Activated CD4-positive, alpha-beta T cell treated with anti-CD3 and anti-CD28 coated beads, Interleukin-2, amount 10 ng/mL, durations not matched to agents 24 days and 14 days (primary cell): Measurements from ENCODE around the gene PCYOX1L. TPM values are rescaled to one million over a fixed set of nuclear protein-coding genes. Genes with fewer than 3 reads are reported as not detected.

ENCODE experiments used
- DNase-seq: peaks from one replicate; pipeline ENCODE4 v3.0.0; 2022
- H3K27ac Mint-ChIP-seq: one replicate; pipeline ENCODE4 v1.8.0; 2022; ENCODE audit warnings: mild to moderate bottlenecking, mixed read lengths
- H3K27me3 Mint-ChIP-seq: one replicate; pipeline ENCODE4 v1.8.0; 2022; ENCODE audit warnings: mixed read lengths
- H3K36me3 Mint-ChIP-seq: one replicate; pipeline ENCODE4 v1.8.0; 2022; ENCODE audit warnings: low read depth, mild to moderate bottlenecking, mixed read lengths
- H3K4me1 Mint-ChIP-seq: one replicate; pipeline ENCODE4 v1.8.0; 2021; ENCODE audit warnings: mixed read lengths
- H3K4me3 Mint-ChIP-seq: one replicate; pipeline ENCODE4 v1.8.0; 2022; ENCODE audit warnings: mild to moderate bottlenecking, moderate library complexity, mixed read lengths
- H3K9me3 Mint-ChIP-seq: one replicate; pipeline ENCODE4 v1.8.0; 2021; ENCODE audit warnings: mixed read lengths
- intact Hi-C: fragments of 100-400 bp; cut with micrococcal nuclease; formaldehyde crosslinking; loops from one replicate; pipeline ENCODE4 v1.15.1; 2023
- total RNA-seq: library from RNA; stranded (reverse); gene quantifications from 2 replicates; pipeline ENCODE4 v1.2.3, GENCODE V29; 2022

The PCYOX1L gene
- total RNA-seq, 1 donor from 2014 or later: 21.2 TPM

- Mint-ChIP-seq H3K9me3 (no peaks in the 10 kb centered on the region), H3K36me3 (no peaks in the 10 kb centered on the region), H3K27me3 (peaks cover 3% of the 10 kb centered on the region), H3K27ac (no peak overlapping the region), H3K4me3 (no peak overlapping the region), H3K4me1 (no peaks in the 10 kb centered on the region)
- intact Hi-C loops: no loop called here
- DNase-seq: no peak
These were observed 57.5 kb downstream of the PCYOX1L start for GRCh38 chr5:149415066-149415967.

- Mint-ChIP-seq H3K4me1 (no peaks in the 10 kb centered on the region), H3K9me3 (no peaks in the 10 kb centered on the region), H3K27me3 (peaks cover 3% of the 10 kb centered on the region), H3K4me3 (no peak overlapping the region), H3K36me3 (no peaks in the 10 kb centered on the region), H3K27ac (no peak overlapping the region)
- intact Hi-C loops: no loop called here
- DNase-seq: no peak
These were observed 59.3 kb downstream of the PCYOX1L start for GRCh38 chr5:149416987-149417710.

GRCh38 chr5:149417711-149418368 is 60.0 kb downstream of the PCYOX1L start:
- DNase-seq: no peak
- Mint-ChIP-seq H3K36me3 (no peaks in the 10 kb centered on the region), H3K9me3 (no peaks in the 10 kb centered on the region), H3K4me1 (no peaks in the 10 kb centered on the region), H3K27me3 (peaks cover 3% of the 10 kb centered on the region), H3K4me3 (no peak overlapping the region), H3K27ac (no peak overlapping the region)
- intact Hi-C loops: no loop called here

GRCh38 chr5:149418910-149419531 is 61.2 kb downstream of the PCYOX1L start:
- Mint-ChIP-seq H3K4me1 (peaks cover 2% of the 10 kb centered on the region), H3K27ac (no peak overlapping the region), H3K36me3 (no peaks in the 10 kb centered on the region), H3K4me3 (no peak overlapping the region), H3K27me3 (peaks cover 3% of the 10 kb centered on the region), H3K9me3 (no peaks in the 10 kb centered on the region)
- intact Hi-C loops: no loop called here
- DNase-seq: no peak

Other genes starting within 250 kb of the PCYOX1L start
- gene ABLIM3, start 216.6 kb upstream of the PCYOX1L start, total RNA-seq: not detected in 2 replicates
- gene AFAP1L1, start 86.2 kb upstream of the PCYOX1L start, total RNA-seq: not detected in 2 replicates
- 30.6 and 30.7 TPM in 2 replicates for gene GRPEL2, start 12.5 kb upstream of the PCYOX1L start, total RNA-seq
- gene IL17B, start 21.2 kb downstream of the PCYOX1L start, total RNA-seq: not detected in 2 replicates
- gene CSNK1A1, start 193.4 kb downstream of the PCYOX1L start, total RNA-seq: 175 TPM in 2 replicates
- 1.5 and 1.8 TPM in 2 replicates for gene ARHGEF37, start 223.5 kb downstream of the PCYOX1L start, total RNA-seq